PC-9 (cell line): ENCODE data around the gene FRMD8. TPM values are rescaled to one million over a fixed set of nuclear protein-coding genes. Genes with fewer than 3 reads are reported as not detected.

Source experiments
- BruUV-seq: library from RNA; stranded (reverse); fragments of 400-500 nt; replicated peaks from 2 replicates; lab custom pipeline; 2021; lab: Mats Ljungman, UMichigan
- CTCF ChIA-PET: fragments of 300-600 bp; sonication (Branson Sonifier 250); formaldehyde crosslinking; loops from one replicate; lab custom pipeline; 2022; ENCODE audit warnings: antibody characterized with exemption; lab: Charles Lee
- POLR2A ChIA-PET: fragments of 300-600 bp; sonication (Branson Sonifier 250); formaldehyde crosslinking; loops from one replicate; lab custom pipeline; 2022; ENCODE audit warnings: antibody characterized with exemption; ENCODE audit not compliant: unreplicated experiment; lab: Charles Lee
- DNase-seq, 2 experiments: peaks; one replicate each; pipeline versions ENCODE4 v3.0.0 to v3.0.0-alpha.2; 2015 to 2022; ENCODE audit warnings: mixed read lengths in 1 of 2
- H2AFZ ChIP-seq: fragments of 200-600 bp; sonication (generic); 2 replicates; pipeline ENCODE4 v1.8.1; 2017; ENCODE audit warnings: antibody characterized with exemption
- H3F3A ChIP-seq: fragments of 200-600 bp; sonication (generic); 2 replicates; pipeline ENCODE4 v1.8.1; 2017; ENCODE audit warnings: antibody characterized with exemption, mild to moderate bottlenecking, low read depth; ENCODE audit not compliant: insufficient read depth
- H3K27ac ChIP-seq: fragments of 200-600 bp; sonication (generic); 2 replicates; pipeline ENCODE4 v1.6.1; 2016; ENCODE audit warnings: mixed run types
- H3K27me3 ChIP-seq: fragments of 200-600 bp; sonication (generic); 2 replicates; pipeline ENCODE4 v1.6.1; 2016; ENCODE audit warnings: low read depth, mixed run types; ENCODE audit not compliant: insufficient read depth
- H3K36me3 ChIP-seq: fragments of 200-600 bp; sonication (generic); 2 replicates; pipeline ENCODE4 v1.6.1; 2016; ENCODE audit warnings: low read depth, mixed run types
- H3K4me1 ChIP-seq: fragments of 200-600 bp; sonication (generic); replicated peaks from 2 replicates; pipeline ENCODE4 v1.6.1; 2016; ENCODE audit warnings: mixed run types; ENCODE audit not compliant: insufficient read depth
- H3K4me2 ChIP-seq: fragments of 200-600 bp; sonication (generic); 2 replicates; pipeline ENCODE4 v1.6.1; 2017; ENCODE audit warnings: mixed run types
- H3K4me3 ChIP-seq: fragments of 200-600 bp; sonication (generic); 2 replicates; pipeline ENCODE4 v1.6.1; 2016; ENCODE audit warnings: mixed run types
- H3K79me2 ChIP-seq: fragments of 200-600 bp; sonication (generic); 2 replicates; pipeline ENCODE4 v1.6.1; 2017; ENCODE audit warnings: low read depth, mixed run types
- H3K9me2 ChIP-seq: fragments of 200-600 bp; sonication (generic); 2 replicates; pipeline ENCODE4 v1.8.1; 2017; ENCODE audit warnings: mild to moderate bottlenecking; ENCODE audit not compliant: insufficient read depth
- H3K9me3 ChIP-seq: fragments of 200-600 bp; sonication (generic); 2 replicates; pipeline ENCODE4 v1.8.1; 2016; ENCODE audit warnings: low read depth; ENCODE audit not compliant: insufficient read depth
- H4K20me1 ChIP-seq: fragments of 200-600 bp; sonication (generic); 2 replicates; pipeline ENCODE4 v1.8.1; 2017; ENCODE audit not compliant: insufficient read depth
- CTCF ChIP-seq: fragments of 200-600 bp; sonication (generic); conservative IDR thresholded peaks from 2 replicates; pipeline ENCODE4 v1.6.1; 2017; ENCODE audit warnings: mixed run types, antibody characterized with exemption, mild to moderate bottlenecking, moderate library complexity
- EZH2 ChIP-seq: fragments of 200-600 bp; sonication (generic); IDR thresholded peaks from 2 replicates; pipeline ENCODE4 v1.8.0; 2017; ENCODE audit warnings: antibody characterized with exemption, low read depth
- intact Hi-C: fragments of 100-400 bp; cut with micrococcal nuclease; formaldehyde crosslinking; loops from one replicate; pipeline ENCODE4 v1.10.0; 2022; ENCODE audit not compliant: unreplicated experiment
- total RNA-seq: library from RNA; stranded (reverse); gene quantifications from 2 replicates; pipeline ENCODE4 v1.2.3, GENCODE V29; 2021

The FRMD8 gene
- total RNA-seq, 1 experiment from 2014 or later: 32.4 TPM

GRCh38 chr11:65377036-65377435, 9.4 kb upstream of the FRMD8 start:
- H3K9me3 ChIP-seq: no peaks in the 10 kb centered on the region
- CTCF ChIA-PET: no interaction called here

GRCh38 chr11:65377777-65378176, 8.7 kb upstream of the FRMD8 start:
- Histone ChIP-seq H2AFZ (no peak overlapping the region), H3K79me2 (peaks cover 7% of the 10 kb centered on the region; the same call in 1 of the 2 replicates), H3K4me3 (no peak overlapping the region), H3F3A (peaks cover 42% of the 10 kb centered on the region), H3K27ac (no peak overlapping the region), H4K20me1 (no peaks in the 10 kb centered on the region), H3K9me3 (no peaks in the 10 kb centered on the region), H3K9me2 (no peaks in the 10 kb centered on the region), H3K27me3 (no peaks in the 10 kb centered on the region), H3K36me3 (no peaks in the 10 kb centered on the region), H3K4me1 (peaks cover 25% of the 10 kb centered on the region), H3K4me2 (no peak overlapping the region)
- TF ChIP-seq CTCF: no peak
- TF ChIP-seq EZH2: no peak
- intact Hi-C loops: no loop called here
- CTCF ChIA-PET: no interaction called here
- no TSS peak for BruUV-seq
- no peak for DNase-seq
- POLR2A ChIA-PET: interaction anchor here (0.5 kb wide), 1 partner anchor 42 kb away, joined by 7 read pairs; no protein-coding TSS in a partner anchor

More at GRCh38 chr11:65377036-65377435, 9.4 kb upstream of the FRMD8 start:
- peaks cover 21% of the 10 kb centered on the region for H3K4me1 ChIP-seq
- H3K27me3 ChIP-seq: no peaks in the 10 kb centered on the region
- H3F3A ChIP-seq: peaks cover 42% of the 10 kb centered on the region
- H3K79me2 ChIP-seq: peaks cover 7% of the 10 kb centered on the region; the same call in 1 of the 2 replicates
- H3K9me2 ChIP-seq: no peaks in the 10 kb centered on the region
- no peak for TF ChIP-seq CTCF
- TF ChIP-seq EZH2: no peak
- no peak for DNase-seq
- no peaks in the 10 kb centered on the region for H3K36me3 ChIP-seq
- no peaks in the 10 kb centered on the region for H4K20me1 ChIP-seq
- H2AFZ ChIP-seq: no peak overlapping the region
- no peak overlapping the region for H3K27ac ChIP-seq
- no peak overlapping the region for H3K4me3 ChIP-seq
- intact Hi-C loops: no loop called here
- no peak overlapping the region for H3K4me2 ChIP-seq
- POLR2A ChIA-PET: no interaction called here
- no TSS peak for BruUV-seq

DNA sequence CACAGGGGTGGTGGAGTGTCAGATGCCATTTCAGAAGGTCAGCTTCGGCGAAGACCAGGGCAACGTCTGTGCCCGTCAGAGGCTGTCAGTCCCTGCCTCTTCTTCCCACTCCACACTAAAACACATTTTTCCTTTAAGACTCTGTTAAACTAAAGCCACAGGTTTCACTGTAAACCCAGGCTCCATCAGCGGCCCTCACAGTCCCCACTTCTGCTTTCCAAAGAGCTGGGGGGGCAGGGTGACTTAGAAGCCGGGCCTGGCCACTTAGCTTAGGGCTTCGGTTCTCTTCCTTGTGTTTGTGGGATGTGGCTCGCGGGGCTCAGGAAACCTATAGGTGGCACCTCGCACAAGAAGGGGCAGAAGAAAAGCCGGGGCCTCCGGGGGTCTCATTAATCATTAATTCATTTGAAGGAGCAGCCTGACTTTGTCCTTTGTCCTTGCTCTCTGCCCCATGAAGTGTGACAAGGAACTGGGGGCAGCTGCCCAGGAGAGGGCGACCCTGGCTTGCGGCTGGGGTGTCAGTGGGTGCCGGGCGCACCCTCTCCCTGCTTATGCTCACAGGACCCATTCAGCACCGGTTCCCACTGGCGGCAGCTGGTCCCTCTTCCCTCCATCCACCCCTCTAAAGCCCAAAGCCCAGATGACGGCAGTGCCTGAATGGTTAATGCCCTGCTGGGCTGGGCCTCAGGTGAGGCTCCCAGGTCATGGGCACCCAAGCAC, 8.1 kb upstream of the FRMD8 start:
- Histone ChIP-seq H3K36me3 (no peaks in the 10 kb centered on the region), H2AFZ (no peak overlapping the region), H3K4me2 (no peak overlapping the region), H3K27ac (no peak overlapping the region), H3K79me2 (peaks cover 7% of the 10 kb centered on the region; the same call in 1 of the 2 replicates), H3K4me1 (peaks cover 31% of the 10 kb centered on the region), H3K4me3 (no peak overlapping the region), H3K9me2 (no peaks in the 10 kb centered on the region), H3K27me3 (no peaks in the 10 kb centered on the region), H3F3A (peaks cover 48% of the 10 kb centered on the region), H3K9me3 (no peaks in the 10 kb centered on the region), H4K20me1 (no peaks in the 10 kb centered on the region)
- POLR2A ChIA-PET: interaction anchor here (0.5 to 0.6 kb wide), 2 partner anchors 42 to 181 kb away, joined by 3 to 7 read pairs; no protein-coding TSS in a partner anchor
- DNase-seq: no peak
- intact Hi-C loops: no loop called here
- no peak for TF ChIP-seq EZH2
- no peak for TF ChIP-seq CTCF
- no TSS peak for BruUV-seq
- CTCF ChIA-PET: no interaction called here
